ENCODE results near the gene PRSS22.
A peak's percentile ranks its signal among the peaks of the same experiment; 100 is the strongest.

Gene PRSS22

DNA sequence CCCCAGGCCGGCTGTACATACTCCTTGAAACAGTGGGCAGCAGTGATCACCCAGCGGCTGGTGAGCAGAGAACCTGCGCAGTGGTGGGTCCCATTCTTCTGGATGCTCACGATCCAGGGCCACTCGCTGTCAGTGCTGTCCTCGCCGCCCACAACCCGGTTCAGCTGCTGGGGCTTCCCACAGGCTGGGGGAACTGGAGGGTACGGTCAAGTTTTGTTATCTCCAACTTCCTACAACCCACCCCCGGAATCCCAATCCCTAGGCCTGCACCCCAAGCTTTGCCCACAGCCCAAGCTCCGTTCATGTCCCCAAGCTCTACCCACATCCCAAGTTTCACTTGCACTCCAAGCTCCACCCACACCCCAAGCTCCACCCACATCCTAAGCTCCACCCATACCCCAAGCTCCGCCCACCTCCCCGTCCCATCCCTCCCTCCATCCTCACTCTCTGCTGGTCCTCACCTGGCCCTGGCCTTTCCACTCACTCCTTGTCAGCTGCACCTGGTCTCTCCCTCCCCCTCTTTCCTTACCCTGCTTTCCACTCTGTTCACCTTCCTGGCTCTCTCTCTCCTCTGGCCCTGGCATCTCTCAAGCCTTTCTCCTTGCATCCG is 1.8 kb downstream of the PRSS22 start:
- no peak overlapping the region for H3K4me3 ChIP-seq (ENCODE audit: low read depth, low read length)
- no peak for DNase-seq (ENCODE audit: low read depth)
- TF ChIP-seq POLR2A (IDR thresholded peaks at IDR 0.05; ENCODE audit: extremely low read depth, insufficient read length) (no peak), MYC (IDR thresholded peaks at IDR 0.05; ENCODE audit: low read depth, low read length) (no peak)
- TF ChIP-seq, protein P1, sequence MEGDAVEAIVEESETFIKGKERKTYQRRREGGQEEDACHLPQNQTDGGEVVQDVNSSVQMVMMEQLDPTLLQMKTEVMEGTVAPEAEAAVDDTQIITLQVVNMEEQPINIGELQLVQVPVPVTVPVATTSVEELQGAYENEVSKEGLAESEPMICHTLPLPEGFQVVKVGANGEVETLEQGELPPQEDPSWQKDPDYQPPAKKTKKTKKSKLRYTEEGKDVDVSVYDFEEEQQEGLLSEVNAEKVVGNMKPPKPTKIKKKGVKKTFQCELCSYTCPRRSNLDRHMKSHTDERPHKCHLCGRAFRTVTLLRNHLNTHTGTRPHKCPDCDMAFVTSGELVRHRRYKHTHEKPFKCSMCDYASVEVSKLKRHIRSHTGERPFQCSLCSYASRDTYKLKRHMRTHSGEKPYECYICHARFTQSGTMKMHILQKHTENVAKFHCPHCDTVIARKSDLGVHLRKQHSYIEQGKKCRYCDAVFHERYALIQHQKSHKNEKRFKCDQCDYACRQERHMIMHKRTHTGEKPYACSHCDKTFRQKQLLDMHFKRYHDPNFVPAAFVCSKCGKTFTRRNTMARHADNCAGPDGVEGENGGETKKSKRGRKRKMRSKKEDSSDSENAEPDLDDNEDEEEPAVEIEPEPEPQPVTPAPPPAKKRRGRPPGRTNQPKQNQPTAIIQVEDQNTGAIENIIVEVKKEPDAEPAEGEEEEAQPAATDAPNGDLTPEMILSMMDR (IDR thresholded peaks at IDR 0.05; ENCODE audit: low read depth, low read length) = no peak
- TF ChIP-seq, protein P2, sequence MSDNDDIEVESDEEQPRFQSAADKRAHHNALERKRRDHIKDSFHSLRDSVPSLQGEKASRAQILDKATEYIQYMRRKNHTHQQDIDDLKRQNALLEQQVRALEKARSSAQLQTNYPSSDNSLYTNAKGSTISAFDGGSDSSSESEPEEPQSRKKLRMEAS (IDR thresholded peaks at IDR 0.05; ENCODE audit: low read depth, low read length) = no peak

DNA sequence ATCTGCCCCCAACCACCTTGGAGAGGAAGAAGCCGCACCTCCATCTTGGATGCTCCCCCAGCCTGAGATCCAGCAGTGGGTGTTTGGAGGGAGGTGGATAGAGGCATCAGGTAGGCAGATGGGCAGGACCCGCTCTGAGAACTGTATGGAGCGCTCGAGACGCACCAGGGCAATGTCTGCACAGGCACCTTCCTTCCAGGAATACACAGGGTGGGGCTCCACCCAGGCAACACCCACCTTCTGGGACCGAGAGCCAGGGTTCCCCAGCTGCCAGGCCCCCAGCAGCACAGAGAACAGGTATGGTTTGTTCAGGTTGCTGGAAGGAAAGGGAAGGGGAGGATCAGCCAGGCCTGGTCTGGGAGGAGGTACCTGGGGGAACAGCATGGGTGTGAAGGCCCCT is 2.4 kb downstream of the PRSS22 start:
- no peak overlapping the region for H3K4me3 ChIP-seq (ENCODE audit: low read depth, low read length)
- TF ChIP-seq, protein P2 (IDR thresholded peaks at IDR 0.05; ENCODE audit: low read depth, low read length) = no peak
- TF ChIP-seq, protein P1 (IDR thresholded peaks at IDR 0.05; ENCODE audit: low read depth, low read length) = no peak
- TF ChIP-seq POLR2A (IDR thresholded peaks at IDR 0.05; ENCODE audit: extremely low read depth, insufficient read length) = no peak
- TF ChIP-seq MYC (IDR thresholded peaks at IDR 0.05; ENCODE audit: low read depth, low read length) = no peak
- no peak for DNase-seq (ENCODE audit: low read depth)

DNA sequence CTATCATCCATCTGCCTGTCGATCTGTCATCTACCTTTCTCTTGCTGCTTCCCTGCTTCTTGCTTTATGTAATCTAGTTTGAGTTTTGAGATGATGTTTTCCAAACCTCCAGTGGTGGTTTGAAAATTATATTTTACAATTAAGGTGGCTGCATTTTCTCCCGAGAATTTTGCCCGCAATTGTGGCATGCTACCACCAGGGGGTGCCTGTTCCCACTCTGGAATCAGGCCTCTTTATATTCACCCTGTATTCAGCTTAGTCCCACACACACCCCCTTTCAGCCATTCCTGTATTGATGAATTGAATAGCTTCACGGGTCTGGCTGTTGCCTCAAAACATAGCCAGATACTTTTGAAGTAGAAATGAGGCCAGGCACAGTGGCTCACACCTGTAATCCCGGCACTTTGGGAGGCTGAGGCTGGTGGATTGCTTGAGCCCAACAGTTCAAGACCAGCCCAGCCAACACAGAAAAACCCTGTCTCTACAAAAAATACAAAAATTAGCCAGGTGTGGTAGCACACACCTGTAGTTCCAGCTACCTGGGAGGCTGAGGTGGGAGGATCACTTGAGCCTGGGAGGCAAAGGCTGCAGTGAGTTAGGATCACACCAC is 3.2 kb downstream of the PRSS22 start:
- TF ChIP-seq MYC (IDR thresholded peaks at IDR 0.05; ENCODE audit: low read depth, low read length) = no peak
- TF ChIP-seq, protein P1 (IDR thresholded peaks at IDR 0.05; ENCODE audit: low read depth, low read length) = peak; percentile 68
- no peak overlapping the region for H3K4me3 ChIP-seq (ENCODE audit: low read depth, low read length)
- peak; percentile 28 for DNase-seq (ENCODE audit: low read depth)

DNA sequence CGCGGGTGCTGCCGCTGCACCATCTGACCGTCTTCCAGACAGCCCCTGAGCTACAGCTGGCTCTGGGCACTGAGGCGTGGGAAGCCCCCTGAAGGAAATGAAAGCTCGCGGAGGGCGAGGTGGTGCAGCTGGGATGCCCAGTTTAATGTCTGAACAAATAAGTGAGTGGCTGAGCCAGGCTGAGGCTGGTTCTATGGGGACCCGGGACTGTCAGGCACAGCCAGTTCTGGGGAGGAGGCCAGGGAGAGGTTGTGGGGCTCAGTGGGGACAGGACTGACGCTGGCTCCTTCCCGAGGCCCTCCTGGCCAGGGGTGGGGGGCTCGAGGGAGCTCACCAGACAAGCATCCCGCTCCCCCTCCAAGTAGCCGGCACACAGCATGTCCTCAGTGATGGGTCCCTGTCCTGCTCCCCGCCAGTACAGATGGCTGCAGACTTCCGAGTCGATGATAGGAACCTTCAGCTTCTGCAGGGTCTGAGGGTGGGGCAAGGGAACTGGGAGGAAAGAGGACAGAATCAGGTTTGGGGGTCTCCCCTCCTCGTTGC is 4.4 kb downstream of the PRSS22 start:
- TF ChIP-seq, protein P1 (IDR thresholded peaks at IDR 0.05; ENCODE audit: low read depth, low read length) = no peak
- TF ChIP-seq MYC (IDR thresholded peaks at IDR 0.05; ENCODE audit: low read depth, low read length) (no peak), POLR2A (IDR thresholded peaks at IDR 0.05; ENCODE audit: extremely low read depth, insufficient read length) (no peak)
- TF ChIP-seq, protein P2 (IDR thresholded peaks at IDR 0.05; ENCODE audit: low read depth, low read length) = no peak
- no peak for DNase-seq (ENCODE audit: low read depth)
- no peak overlapping the region for H3K4me3 ChIP-seq (ENCODE audit: low read depth, low read length)

DNA sequence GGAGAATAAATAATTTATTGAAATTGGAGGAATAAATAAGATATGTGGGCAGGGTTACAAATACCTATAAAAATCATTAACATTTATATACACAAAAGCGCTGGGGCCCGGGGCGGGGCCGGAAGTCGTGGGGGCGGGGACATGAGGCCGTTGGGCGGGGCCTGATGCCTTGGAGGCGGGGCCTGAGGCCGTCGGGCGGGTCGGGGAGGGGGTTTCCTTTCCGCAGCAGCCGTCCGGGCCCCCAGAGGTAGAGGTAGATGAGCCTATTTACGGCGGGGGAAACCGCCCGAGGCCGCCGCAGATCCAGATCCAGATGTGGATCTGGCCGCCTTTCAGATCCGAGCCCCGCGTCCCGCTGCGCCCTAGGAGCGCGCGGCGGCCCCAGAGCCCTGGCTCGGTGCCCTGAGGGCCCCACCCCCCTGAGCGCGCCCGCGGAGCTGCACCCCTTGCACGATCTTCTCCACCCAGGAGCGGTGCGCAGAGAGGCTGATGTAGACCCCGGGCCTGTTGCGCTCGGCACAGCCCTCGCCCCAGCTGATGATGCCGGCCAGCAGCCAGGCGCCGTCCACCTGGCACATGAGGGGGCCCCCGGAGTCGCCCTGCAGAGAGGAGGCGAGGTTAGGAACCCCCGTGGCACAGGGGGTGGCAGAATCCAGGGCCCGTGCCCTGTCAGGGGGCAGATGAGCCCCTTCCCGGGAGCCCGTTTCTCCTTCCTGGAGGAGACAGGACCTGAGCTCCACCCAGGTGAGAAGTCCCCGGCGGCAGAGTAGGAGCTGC is 5.1 kb downstream of the PRSS22 start:
- DNase-seq (ENCODE audit: low read depth) = no peak
- H3K4me3 ChIP-seq (ENCODE audit: low read depth, low read length) = no peak overlapping the region

More for the DNA sequence above, 5.1 kb downstream of the PRSS22 start:
- TF ChIP-seq, protein P1 (IDR thresholded peaks at IDR 0.05; ENCODE audit: low read depth, low read length) = no peak
- TF ChIP-seq, protein P2 (IDR thresholded peaks at IDR 0.05; ENCODE audit: low read depth, low read length) = no peak
- TF ChIP-seq POLR2A (IDR thresholded peaks at IDR 0.05; ENCODE audit: extremely low read depth, insufficient read length) (no peak), MYC (IDR thresholded peaks at IDR 0.05; ENCODE audit: low read depth, low read length) (no peak)

Measured in NB4 (cell line).